Tibial nerve (tissue), 4 donors: ENCODE results near the gene ZNF132. TPM values are rescaled to one million over a fixed set of nuclear protein-coding genes. Genes with fewer than 3 reads are reported as not detected.

Source experiments
- DNase-seq, 2 donors: peaks; one replicate each; pipeline ENCODE4 v3.0.0-alpha.2; 2019; ENCODE audit warnings: low spot score in 2 of 2
- H3K27ac ChIP-seq, 4 donors: fragments of 200-600 bp; sonication (generic) in 3 of 4; one replicate each; pipeline ENCODE4 v1.5.1; 2017 to 2019; ENCODE audit warnings: mild to moderate bottlenecking in 1 of 4
- H3K27me3 ChIP-seq, 2 donors: fragments of 200-600 bp; sonication (generic) in 1 of 2; one replicate each; pipeline versions ENCODE4 v1.5.1 to v1.6.0; 2017 to 2019
- H3K36me3 ChIP-seq, 3 donors: fragments of 200-600 bp; sonication (generic); one replicate each; pipeline ENCODE4 v1.5.1; 2018 to 2019
- H3K4me1 ChIP-seq, 4 donors: fragments of 200-600 bp; sonication (generic) in 3 of 4; one replicate each; pipeline ENCODE4 v1.5.1; 2017 to 2019
- H3K4me3 ChIP-seq, 4 donors: fragments of 200-600 bp; sonication (generic) in 3 of 4; one replicate each; pipeline ENCODE4 v1.5.1; 2017 to 2019; ENCODE audit warnings: mild to moderate bottlenecking in 1 of 4, moderate library complexity in 1 of 4
- H3K9me3 ChIP-seq, 4 donors: fragments of 200-600 bp; sonication (generic) in 3 of 4; one replicate each; pipeline ENCODE4 v1.5.1; 2017 to 2019
- CTCF ChIP-seq, 5 experiments: fragments of 200-600 bp in 3 of 5; fragments of 450-650 bp in 2 of 5; sonication (generic) in 3 of 5; IDR thresholded peaks; one replicate each; pipeline ENCODE4 v1.5.1; 2016 to 2019; ENCODE audit warnings: antibody characterized with exemption in 5 of 5, mild to moderate bottlenecking in 3 of 5, moderate library complexity in 2 of 5
- EP300 ChIP-seq, 2 donors: sonication (generic); formaldehyde crosslinking; IDR thresholded peaks; one replicate each; pipeline ENCODE4 v1.6.1; 2017; ENCODE audit warnings: antibody characterized with exemption in 2 of 2, mild to moderate bottlenecking in 1 of 2
- POLR2A ChIP-seq, 2 donors: fragments of 450-650 bp; IDR thresholded peaks; one replicate each; pipeline ENCODE4 v1.6.1; 2017; ENCODE audit warnings: antibody characterized with exemption in 2 of 2, mild to moderate bottlenecking in 2 of 2, moderate library complexity in 2 of 2
- WGBS, 2 donors: methylation state at CpG; one replicate each; pipeline ENCODE4 v1.1.5; 2018; 5-methylcytosine and 5-hydroxymethylcytosine counted together
- total RNA-seq, 4 donors: library from RNA; depleted of rRNA; stranded (reverse); fragments of >200 nt; gene quantifications; one replicate each; pipeline ENCODE4 v1.1.0, GENCODE V29; 2016

The ZNF132 gene
- total RNA-seq, 4 donors from 2014 or later: 5.0 to 12.6 (median 8.2) TPM

- TF ChIP-seq EP300 (IDR thresholded peaks at IDR 0.05) (no peak), POLR2A (IDR thresholded peaks at IDR 0.05) (no peak), CTCF (IDR thresholded peaks at IDR 0.05) (no peak)
- Histone ChIP-seq H3K9me3 (no peaks in the 10 kb centered on the region), H3K27ac (no peak overlapping the region), H3K4me3 (no peak overlapping the region), H3K36me3 (peaks cover 0 to 34% (median 12%) of the 10 kb centered on the region in 3 donors), H3K4me1 (peaks cover 0 to 35% (median 15%) of the 10 kb centered on the region in 4 donors), H3K27me3 (peaks cover 0 to 25% of the 10 kb centered on the region in 2 donors)
- DNase-seq: no peak
- WGBS, 2 donors: 77 to 88% methylated on average over 4 of the region's 4 CpGs
Measured at GRCh38 chr19:58398087-58398486, 41.9 kb downstream of the ZNF132 start.

- H3K27ac ChIP-seq: no peak overlapping the region
- no peak overlapping the region for H3K4me3 ChIP-seq
- H3K27me3 ChIP-seq: peaks cover 0 to 25% of the 10 kb centered on the region in 2 donors
- TF ChIP-seq POLR2A (IDR thresholded peaks at IDR 0.05) (no peak), CTCF (IDR thresholded peaks at IDR 0.05) (no peak), EP300 (IDR thresholded peaks at IDR 0.05) (no peak)
- peaks cover 0 to 35% (median 15%) of the 10 kb centered on the region in 4 donors for H3K4me1 ChIP-seq
- H3K36me3 ChIP-seq: peaks cover 0 to 39% (median 16%) of the 10 kb centered on the region in 3 donors
- no peak for DNase-seq
- 60 to 62% methylated on average over 6 to 7 of the region's 7 CpGs for WGBS, 2 donors
- H3K9me3 ChIP-seq: no peaks in the 10 kb centered on the region
Measured at GRCh38 chr19:58397533-58398037, 42.4 kb downstream of the ZNF132 start.

- Histone ChIP-seq H3K9me3 (no peaks in the 10 kb centered on the region), H3K27me3 (peaks cover 0 to 25% of the 10 kb centered on the region in 2 donors), H3K36me3 (peaks cover 0 to 44% (median 16%) of the 10 kb centered on the region in 3 donors), H3K4me1 (peaks cover 0 to 32% (median 13%) of the 10 kb centered on the region in 4 donors), H3K27ac (no peak overlapping the region), H3K4me3 (no peak overlapping the region)
- WGBS, 2 donors: 29 to 31% methylated on average over 34 to 46 of the region's 58 CpGs
- no peak for DNase-seq
- TF ChIP-seq EP300 (IDR thresholded peaks at IDR 0.05) (no peak), CTCF (IDR thresholded peaks at IDR 0.05) (no peak), POLR2A (IDR thresholded peaks at IDR 0.05) (no peak)
Measured at GRCh38 chr19:58396691-58397532, 43.0 kb downstream of the ZNF132 start.

GRCh38 chr19:58395979-58396627 lies 43.9 kb downstream of the ZNF132 start:
- peaks cover 0 to 28% (median 8%) of the 10 kb centered on the region in 4 donors for H3K4me1 ChIP-seq
- no peak overlapping the region for H3K4me3 ChIP-seq
- no peaks in the 10 kb centered on the region for H3K9me3 ChIP-seq
- DNase-seq: no peak
- TF ChIP-seq POLR2A (IDR thresholded peaks at IDR 0.05): no peak
- TF ChIP-seq EP300 (IDR thresholded peaks at IDR 0.05): no peak
- TF ChIP-seq CTCF (IDR thresholded peaks at IDR 0.05): no peak
- H3K27ac ChIP-seq: no peak overlapping the region
- H3K27me3 ChIP-seq: peaks cover 0 to 25% of the 10 kb centered on the region in 2 donors
- peaks cover 0 to 52% (median 16%) of the 10 kb centered on the region in 3 donors for H3K36me3 ChIP-seq
- WGBS, 2 donors: 13 to 17% methylated on average over 6 to 20 of the region's 75 CpGs
